ENCODE results near the gene ARL11.
"Not testable (repeated sequence)": the region's sequence is repeated elsewhere in the genome, so short reads cannot be mapped to it uniquely, and the experiment has no call there.

The ARL11 gene

DNA sequence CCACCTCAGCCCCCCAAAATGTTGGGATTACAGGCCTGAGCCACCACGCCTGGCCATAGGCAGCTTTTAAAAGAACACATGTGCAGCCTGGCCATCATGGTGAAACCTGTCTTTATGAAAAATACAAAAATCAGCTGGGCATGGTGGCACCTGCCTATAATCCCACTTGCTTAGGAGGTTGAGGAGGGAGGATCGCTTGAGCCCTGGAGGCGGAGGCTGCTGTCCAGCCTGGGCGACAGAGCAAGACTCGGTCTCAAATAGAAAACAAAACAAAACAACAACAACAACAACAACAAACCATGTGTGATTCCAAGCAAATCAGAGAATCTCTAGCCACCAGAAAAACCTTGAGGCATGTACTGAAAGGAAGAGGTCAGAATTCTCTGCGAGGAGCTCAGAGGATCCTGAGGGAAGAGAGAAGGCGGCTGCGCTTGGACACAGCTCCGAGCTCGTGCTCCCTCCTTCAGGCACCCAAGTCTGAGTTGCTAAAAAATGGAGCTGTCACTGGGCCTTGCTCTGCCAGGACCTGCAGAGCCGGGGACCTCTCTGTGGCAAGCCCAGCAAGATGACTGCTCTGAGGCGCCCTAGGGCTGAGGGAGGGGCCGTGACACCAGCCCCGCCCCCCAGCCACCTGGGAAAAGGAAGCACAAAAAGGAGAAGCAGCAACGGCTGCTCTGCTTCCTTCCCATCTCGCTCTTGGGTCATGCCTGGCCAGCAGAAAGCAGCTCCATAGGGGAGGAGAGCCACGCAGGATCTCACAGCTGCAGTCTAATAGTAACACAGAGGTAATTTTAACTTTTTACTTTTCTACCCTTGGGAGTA lies at the start of gene ARL11:
ARL11 (plus strand) TSS at position 677 of the 822 bp plus-strand sequence. CDS start 1,941 bp downstream, outside the sequence.
- no peak for FAIRE-seq

DNA sequence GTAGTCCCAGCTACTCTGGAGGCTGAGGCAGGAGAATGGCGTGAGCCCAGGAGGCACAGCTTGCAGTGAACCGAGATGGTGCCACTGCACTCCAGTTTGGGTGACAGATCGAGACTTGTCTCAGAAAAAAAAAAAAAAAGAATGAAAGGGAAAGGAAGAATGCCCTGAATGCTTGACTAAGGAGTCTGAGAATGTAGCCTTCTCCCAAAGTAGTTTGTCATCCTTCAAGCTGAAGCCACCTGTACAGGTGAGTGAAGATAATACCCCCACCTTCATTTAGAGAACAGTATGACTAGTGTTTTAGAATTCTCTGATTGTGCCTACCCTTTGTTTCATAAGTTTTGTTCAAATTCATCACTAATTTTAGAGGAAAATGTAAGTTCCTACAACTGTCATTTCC lies 48.8 kb upstream of the ARL11 start:
- no peak for FAIRE-seq

DNA sequence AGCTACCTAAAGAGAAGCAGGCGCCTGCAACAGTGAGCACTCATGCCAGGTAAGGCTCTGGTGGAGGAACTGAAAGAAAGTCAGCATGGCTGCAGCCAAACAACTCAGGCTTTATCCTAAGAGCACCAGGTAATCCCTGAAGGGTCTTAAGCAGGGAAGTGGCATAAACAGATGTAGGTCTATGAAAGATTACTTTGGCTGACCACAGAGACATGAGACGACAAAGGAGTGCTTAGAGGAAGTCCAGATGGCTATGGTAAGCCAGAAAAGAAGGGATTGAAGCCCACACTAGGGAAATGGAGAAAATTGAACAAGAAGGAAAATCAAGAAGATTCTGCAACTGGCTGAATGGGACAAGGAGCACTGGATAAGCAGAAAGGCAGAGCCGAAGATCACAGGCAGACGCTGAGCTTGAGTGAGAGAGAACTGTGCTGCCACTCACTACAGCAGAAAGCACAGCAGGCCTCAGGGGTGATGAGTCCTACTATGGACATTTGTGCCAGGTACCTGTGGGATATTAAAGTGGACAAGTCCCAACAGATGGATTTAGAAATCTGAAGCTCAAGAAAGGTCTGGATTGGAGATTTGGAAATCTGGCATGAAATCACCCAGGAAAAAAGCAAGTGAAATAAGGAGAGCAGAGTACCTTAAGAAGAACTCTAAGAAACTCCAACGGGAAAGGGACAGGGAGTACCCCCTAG lies 47.2 kb upstream of the ARL11 start:
- FAIRE-seq = no peak

DNA sequence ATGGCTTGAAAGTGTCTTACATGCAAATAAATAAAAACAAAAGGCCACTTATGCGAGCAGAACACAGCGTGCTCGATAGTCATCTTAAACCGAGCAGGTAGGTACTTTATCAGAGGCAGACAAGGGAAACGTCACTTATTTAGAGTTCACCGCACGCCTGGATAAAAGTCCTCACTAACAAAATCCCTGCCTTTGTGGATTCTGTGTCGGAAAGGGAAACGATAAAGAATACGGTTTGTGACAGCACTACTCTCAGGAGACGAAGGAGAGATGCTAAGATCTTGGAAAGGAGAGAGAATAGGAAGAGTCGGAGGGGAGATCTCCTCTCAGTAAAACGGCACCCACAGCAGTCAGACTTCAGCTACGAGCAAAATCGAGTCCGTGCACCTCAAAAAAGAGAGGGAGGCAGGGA lies 43.5 kb upstream of the ARL11 start:
- no peak for FAIRE-seq

DNA sequence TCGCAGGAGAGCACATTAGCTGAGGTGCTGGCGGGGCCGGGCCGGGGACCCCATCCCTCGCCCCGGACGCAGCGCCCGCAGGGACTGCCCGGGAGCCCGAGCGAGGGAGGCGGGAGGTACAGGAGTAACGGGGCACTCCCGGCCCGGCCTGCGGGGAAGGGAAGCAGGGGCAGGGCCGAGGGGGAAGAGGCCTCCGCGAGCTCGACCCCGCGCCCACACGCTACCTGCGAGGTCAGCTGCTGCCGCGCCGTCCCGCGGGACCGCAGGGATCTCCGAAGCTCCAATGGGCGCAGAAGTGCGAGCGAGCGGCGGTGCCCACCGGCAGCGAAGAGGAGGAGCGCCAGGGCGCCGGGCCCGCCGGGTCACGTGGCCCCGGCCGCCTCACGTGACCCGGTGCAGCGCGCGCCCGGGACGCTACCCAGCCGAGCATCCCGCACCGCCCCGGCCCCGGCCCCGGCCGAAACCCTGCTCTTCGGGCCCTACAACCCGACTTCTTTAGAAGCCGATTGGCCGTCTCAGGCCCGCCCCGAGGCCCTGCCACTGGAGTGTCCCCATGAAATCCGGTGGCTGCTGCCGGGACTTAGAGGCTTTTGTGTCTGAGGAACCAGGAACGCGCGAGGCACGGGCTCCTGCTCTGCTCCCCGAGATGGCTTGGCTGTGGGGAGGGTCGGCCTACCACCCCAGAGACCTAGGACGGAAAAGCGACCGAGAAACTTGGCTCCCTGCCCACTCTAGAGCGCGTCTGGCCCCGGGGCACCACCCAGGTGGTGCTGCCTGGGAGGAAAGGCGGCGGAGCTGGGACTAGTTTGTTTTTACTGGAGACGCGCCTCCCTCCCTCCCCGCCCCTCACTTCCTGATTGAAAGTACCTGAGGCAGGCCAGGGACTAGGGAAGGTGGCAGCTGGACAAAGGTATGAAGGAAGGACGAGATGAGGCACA lies 42.8 kb upstream of the ARL11 start, which contains the start of gene RCBTB1:
RCBTB1 (minus strand) TSS at position 339 of the 938 bp plus-strand sequence. CDS start 18,279 bp downstream, outside the sequence.
- FAIRE-seq = no peak

DNA sequence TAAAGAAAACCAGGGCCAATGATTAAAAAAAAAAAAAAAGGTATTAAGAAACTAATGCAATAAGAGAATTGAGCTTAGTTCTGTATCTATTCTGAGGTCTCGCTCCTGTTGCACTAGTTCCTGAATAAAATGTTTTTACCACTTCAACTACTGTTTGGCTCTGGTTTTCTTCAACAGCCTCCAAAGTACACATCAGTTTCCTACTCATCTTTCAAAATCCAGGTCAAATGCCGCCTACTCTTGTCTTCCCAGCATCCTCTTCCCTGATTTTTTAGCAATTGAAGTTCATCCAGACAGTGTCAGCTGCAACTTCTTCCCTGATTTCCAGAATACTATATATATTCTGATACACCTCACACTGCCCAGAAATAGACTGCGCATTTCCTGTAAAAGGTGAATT lies 41.6 kb upstream of the ARL11 start:
- no peak for FAIRE-seq

DNA sequence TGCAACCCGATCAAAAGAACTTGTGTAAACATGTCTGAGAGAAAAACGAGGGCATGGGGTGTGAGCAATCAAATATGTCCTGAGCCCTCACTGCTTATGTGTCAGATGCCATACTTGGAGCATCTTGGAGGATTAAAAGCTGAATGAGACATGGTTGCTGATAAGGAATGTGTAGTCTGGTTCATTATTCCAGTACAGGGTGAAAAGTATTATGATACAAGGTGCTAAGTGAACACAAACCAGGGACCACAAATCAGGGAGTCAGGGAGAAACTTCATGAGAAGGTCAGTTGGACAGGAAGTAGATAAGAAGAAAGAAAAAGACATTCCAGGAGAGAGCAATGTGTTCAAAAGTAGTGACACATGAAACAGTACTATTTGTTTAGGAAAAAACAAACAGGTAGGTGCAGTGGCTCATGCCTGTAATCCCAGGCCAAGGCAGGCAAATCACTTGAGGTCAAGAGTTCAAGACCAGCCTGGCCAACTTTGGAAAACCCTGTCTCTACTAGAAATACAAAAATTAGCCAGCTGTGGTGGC lies 40.9 kb upstream of the ARL11 start:
- no peak for FAIRE-seq

DNA sequence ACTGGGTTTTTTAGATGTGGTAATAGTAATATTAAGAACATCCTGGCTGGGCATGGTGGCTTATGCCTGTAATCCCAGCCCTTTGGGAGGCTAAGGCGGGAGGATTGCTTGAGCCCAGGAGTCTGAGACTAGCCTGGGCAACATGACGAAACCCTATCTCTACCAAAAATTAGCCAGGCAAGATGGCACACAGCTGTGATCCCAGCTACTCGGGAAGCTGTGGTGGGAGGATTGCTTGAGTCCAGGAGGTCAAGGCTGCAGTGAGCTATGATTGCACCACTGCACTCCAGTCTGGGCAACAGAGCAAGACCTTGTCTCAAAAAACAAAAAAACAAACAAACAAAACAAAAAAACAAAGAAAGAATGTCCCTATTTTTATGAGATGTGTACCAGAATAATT lies 37.6 kb upstream of the ARL11 start:
- FAIRE-seq = not testable (repeated sequence)

DNA sequence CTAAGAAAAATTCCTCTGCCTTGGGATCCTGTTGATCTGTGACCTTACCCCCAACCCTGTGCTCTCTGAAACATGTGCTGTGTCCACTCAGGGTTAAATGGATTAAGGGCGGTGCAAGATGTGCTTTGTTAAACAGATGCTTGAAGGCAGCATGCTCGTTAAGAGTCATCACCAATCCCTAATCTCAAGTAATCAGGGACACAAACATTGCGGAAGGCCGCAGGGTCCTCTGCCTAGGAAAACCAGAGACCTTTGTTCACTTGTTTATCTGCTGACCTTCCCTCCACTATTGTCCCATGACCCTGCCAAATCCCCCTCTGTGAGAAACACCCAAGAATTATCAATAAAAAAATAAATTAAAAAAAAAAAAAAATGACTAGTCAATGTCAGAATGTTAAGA lies 34.4 kb upstream of the ARL11 start:
- FAIRE-seq = not testable (repeated sequence)

DNA sequence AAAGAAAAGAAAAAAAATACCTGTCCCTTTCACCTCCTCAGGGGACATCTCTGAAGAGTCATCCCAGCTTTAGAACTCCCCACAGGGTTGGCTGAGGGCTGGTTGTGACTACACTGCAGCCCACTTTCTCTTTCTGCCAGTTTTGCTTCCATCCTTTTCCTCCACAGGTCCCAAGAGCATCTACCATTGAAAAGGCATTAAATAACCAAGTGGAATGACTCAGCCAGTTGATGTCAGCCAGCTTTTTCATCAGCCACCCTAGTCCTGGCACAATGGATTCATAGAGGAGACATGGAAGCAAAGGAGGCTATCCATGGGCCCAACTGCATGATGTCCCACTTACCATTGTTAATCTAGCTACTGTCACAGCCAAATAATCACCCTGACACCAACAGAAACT lies 33.7 kb upstream of the ARL11 start:
- no peak for FAIRE-seq

DNA sequence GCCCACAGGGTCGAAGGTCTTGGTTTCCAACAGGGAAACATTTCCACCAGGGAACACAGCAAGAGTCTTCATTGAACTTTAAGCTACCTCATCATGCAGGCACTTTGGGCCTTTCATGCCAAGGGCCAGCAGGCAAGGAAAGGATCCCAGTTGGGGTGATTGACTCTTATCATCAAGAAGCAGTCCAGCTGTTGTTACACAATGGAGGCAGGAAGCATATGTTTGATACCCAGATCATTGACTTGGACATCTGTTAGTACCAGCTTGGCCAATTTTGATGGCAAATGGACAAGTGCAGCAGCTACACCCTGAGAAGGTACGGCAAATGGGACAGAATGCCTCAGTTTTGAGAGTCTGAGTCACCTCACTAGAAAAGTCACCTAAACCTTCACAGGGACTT lies 32.1 kb upstream of the ARL11 start:
- no peak for FAIRE-seq

DNA sequence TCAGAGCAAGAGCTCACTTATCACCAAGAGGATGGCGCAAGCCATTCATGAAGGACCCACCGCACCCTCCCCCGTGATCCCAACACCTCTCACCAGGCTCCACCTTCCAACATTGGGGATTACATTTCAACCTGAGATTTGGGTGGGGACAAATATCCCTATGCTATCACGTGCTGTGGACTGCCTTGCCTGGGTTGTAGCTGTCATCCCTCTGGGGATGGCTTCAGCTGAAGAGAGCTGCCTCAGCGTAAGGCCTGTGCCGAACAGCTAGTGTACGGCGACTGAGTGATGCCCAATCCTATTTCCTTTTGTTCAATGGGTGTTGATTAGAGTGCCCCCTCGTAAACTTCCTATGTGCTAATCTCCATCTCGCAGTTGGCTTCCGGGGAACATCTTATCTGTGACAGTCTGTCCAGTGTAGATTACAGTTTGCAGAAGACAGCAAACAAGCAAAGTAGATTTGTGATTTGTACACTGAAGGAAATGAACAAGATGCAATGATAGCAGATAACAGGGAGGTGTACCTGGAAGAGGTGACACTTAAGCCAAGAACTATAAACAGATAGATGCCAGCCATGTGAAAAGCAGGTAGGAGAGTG lies 31.2 kb upstream of the ARL11 start:
- FAIRE-seq = no peak

DNA sequence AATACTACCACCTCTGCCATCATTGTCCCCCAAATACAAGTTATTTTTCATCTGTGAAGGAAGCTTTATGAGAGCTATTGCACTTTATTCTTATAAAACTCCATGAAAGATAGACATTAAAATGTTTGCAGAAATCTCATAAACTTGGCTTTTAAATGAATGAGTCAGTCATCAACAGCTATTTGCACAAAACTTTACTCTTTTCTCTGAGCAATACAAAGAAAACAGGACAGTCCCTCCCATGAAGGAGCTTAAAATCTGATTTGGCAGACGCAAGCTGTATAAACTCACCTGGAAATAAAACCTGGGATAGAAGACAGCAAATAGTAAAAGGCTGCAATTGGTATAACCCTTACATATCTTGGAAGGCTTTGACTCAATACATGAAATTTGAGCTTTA lies 26.3 kb upstream of the ARL11 start:
- no peak for FAIRE-seq

DNA sequence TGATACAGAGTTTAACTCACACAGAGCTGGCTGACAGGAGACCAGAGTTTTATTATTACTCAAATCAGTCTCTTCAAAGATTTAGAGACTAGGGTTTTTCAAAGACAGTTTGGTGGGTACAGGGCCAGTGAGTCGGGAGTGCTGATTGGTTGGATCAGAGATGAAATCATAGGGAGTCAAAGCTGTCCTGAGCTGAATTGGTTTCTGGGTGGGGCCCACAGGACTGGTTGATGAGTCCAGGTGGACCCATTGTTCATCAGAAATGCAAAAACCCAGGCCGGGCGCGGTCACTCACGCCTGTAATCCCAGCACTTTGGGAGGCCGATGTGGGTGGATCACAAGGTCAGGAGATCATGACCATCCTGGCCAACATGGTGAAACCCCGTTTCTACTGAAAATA lies 25.7 kb upstream of the ARL11 start:
- FAIRE-seq = not testable (repeated sequence)

DNA sequence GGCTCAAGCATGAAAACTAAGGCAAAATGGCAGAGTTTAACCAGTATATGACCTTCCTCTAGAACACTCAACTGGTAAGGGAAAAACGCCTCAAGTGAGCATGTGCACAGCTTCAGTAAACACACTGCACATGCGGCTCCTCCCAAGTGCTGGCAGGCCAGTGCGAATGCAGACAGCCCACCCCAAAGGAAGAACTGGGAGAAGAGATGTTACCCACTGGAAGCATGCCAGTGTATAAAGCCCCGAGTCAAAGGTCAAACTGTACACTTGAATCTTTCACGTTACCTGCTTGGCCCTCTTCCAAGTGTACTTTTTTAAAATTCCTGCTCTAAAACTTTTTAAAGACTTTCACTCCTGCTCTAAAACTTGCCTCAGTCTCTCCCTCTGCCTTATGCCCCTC lies 23.7 kb upstream of the ARL11 start:
- no peak for FAIRE-seq

DNA sequence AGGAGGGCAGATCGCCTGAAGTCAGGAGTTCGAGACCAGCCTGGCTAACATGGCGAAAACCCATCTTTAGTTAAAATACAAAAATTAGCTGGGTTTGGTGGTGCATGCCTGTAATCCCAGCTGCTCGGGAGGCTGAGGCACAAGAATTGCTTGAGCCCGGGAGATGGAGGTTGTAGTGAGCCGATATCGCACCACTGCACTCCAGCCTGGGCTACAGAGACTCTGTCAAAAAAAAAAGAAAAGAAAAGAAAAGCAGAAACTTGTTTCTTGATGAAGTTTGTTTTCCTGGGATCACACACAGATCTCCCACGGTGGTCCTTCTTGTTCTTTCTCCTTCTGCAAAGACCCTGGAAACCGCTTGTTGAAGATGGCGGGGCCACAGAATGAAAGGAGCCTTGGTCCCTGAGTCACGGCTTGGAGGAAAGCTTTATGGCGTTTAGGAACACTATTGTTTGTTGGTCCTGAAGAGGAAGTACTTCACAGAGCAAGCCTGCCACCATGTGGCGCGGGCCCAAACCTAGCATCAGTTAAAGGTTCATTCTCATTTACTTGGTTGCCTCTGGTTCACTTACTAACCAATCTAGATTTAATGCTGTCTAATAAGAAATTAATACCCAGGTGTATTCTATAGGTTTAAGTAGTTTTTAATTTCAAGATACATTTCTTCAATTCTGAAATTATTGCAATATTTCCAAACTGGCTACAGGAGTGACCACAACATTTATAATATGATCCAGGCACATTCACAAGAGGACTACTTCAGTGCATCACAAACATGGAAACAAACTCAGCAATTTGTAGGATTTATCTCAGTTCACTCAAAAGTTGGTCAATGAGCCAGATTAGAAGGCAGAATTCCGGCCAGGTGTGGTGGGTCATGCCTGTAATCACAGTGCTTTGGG lies 21.3 kb upstream of the ARL11 start:
- peak; percentile 97 for FAIRE-seq

DNA sequence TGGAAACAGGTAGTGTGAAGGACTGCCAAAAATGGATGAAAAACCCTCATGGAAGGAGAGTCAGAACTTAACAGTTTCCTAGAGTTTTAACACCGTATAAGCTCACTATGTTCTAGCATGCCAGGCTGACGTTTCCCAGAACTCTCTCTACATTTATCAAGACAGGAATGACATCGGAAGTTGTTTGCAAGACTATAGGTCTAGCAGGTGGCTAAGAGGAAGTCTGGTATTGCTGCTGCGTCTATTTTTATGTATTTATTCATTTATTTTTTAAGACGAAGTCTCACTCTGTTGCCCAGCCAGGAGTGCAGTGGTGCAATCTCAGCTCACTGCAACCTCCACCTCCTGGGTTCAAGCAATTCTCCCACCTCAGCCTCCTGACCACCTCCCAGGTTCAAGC lies 20.5 kb upstream of the ARL11 start:
- FAIRE-seq = no peak

DNA sequence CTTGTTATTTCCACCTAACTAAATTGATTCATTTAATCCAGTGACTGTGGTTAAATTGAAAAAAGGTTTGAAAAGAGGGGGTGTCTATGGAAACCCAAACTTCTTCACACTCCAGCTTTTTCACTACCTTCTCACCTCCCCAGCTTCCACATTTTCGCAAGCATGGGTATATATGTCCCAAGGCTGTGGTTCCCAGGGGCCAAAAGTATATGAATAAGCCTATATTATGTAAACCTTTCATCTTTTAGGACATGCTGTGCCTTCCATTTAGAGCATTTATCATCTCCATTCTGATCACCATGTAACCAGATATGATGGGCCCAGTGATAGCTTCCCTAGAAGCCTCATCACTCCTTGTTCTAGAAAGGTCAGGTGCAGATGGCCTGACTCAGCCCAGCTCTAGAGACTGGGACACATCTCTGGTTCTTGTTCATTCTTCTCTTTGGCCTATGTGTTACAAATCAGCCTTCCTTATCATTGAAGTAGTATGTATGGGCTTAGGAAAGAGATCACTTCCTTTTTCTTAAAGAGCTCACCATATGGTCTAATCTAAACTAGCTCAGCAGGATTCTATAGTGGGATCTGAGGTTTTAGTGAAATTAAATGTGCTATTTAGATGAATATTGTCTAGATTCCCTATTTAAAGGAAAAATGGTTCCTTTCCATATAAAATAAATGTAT lies 19.5 kb upstream of the ARL11 start:
- FAIRE-seq = no peak

DNA sequence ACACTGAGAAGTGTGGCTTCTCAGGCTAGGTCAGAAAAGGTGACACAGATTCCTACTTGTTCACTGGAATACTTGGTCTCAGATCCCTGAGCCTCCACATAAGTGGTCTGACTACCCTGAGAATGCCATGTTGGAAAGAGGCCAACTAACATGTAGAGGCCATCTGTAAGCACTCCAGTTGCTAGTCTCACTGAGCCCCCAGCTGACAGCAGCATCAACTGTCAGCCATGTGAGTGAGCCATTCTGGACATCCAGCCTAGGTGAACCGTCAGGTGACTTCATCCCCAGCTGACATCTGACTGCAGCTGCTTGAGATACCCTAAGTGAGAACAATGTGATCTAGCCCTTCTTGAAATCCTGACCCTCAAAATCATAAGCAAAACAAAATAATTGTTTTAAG lies 18.1 kb upstream of the ARL11 start:
- FAIRE-seq = no peak

DNA sequence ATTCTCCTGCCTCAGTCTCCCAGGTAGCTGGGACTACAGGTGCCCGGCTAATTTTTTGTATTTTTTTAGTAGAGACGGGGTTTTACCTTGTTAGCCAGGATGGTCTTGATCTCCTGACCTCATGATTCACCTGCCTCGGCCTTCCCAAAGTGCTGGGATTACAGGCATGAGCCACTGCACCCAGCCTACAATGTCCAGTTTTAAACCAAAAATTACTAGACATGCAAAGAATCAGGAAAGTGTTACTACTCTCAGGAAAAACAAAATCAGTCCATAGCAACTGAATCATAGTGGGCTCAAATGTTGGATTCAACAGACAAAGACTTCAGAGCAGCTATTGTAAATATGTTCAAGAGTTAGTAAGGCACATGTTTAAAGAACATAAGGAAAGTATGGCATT lies 16.3 kb upstream of the ARL11 start:
- FAIRE-seq = not testable (repeated sequence)

Data from G401.6 (cell line).